ENCODE results near the gene ZNF621.

ZNF621 gene

GRCh38 chr3:40524568-40525285 lies at the start of gene ZNF621:
Gene ZNF621 (plus strand): TSS chr3:40524960. CDS start chr3:40525841, 881 bp downstream.
- peak within 1 kb of the TSS; percentile 81 for H3K4me3 ChIP-seq (ENCODE audit: low read depth, low read length)
- TF ChIP-seq CTCF (conservative IDR thresholded peaks at IDR 0.05; ENCODE audit: low read depth, low read length) = no peak
- peak; percentile 84 for DNase-seq (ENCODE audit: low read depth)

- peak; percentile 77 for DNase-seq (ENCODE audit: low read depth)
- peak within 1 kb of the TSS; percentile 83 for H3K4me3 ChIP-seq (ENCODE audit: low read depth, low read length)
- no peak for TF ChIP-seq CTCF (conservative IDR thresholded peaks at IDR 0.05; ENCODE audit: low read depth, low read length)
These were observed 48.0 kb upstream of the ZNF621 start, which contains the start of gene ZNF619 for GRCh38 chr3:40476478-40477470. Gene ZNF619 (plus strand): TSS chr3:40477122. CDS start chr3:40477980, 858 bp downstream.

- TF ChIP-seq CTCF (conservative IDR thresholded peaks at IDR 0.05; ENCODE audit: low read depth, low read length) = no peak
- DNase-seq (ENCODE audit: low read depth) = peak; percentile 18
- H3K4me3 ChIP-seq (ENCODE audit: low read depth, low read length) = peak overlapping the region; percentile 83
These were observed 47.1 kb upstream of the ZNF621 start for GRCh38 chr3:40477666-40478065.

GRCh38 chr3:40487172-40487571 lies 37.6 kb upstream of the ZNF621 start:
- no peak overlapping the region for H3K4me3 ChIP-seq (ENCODE audit: low read depth, low read length)

GRCh38 chr3:40490916-40491315 lies 33.8 kb upstream of the ZNF621 start:
- TF ChIP-seq CTCF (conservative IDR thresholded peaks at IDR 0.05; ENCODE audit: low read depth, low read length) = no peak
- no peak overlapping the region for H3K4me3 ChIP-seq (ENCODE audit: low read depth, low read length)
- DNase-seq (ENCODE audit: low read depth) = peak; percentile 58

More at GRCh38 chr3:40487172-40487571, 37.6 kb upstream of the ZNF621 start:
- no peak for TF ChIP-seq CTCF (conservative IDR thresholded peaks at IDR 0.05; ENCODE audit: low read depth, low read length)
- DNase-seq (ENCODE audit: low read depth) = no peak

GRCh38 chr3:40494698-40495097 lies 30.1 kb upstream of the ZNF621 start:
- DNase-seq (ENCODE audit: low read depth) = no peak
- no peak overlapping the region for H3K4me3 ChIP-seq (ENCODE audit: low read depth, low read length)
- no peak for TF ChIP-seq CTCF (conservative IDR thresholded peaks at IDR 0.05; ENCODE audit: low read depth, low read length)
